Measurements from ENCODE around the gene EBNA1BP2. TPM values are rescaled to one million over a fixed set of nuclear protein-coding genes. Genes with fewer than 3 reads are reported as not detected.
"Not testable (repeated sequence)": the region's sequence is repeated elsewhere in the genome, so short reads cannot be mapped to it uniquely, and the experiment has no call there.

Gene EBNA1BP2
- total and polyA plus RNA-seq, 2 donors (not counting 3 experiments of a cell fraction or from before 2014, with no cell fraction given) = 47.8 to 104 TPM

- Histone ChIP-seq H3K79me2 (ENCODE audit: control insufficient read depth, insufficient read depth, low read length) (no peaks in the 10 kb centered on the region), H3K27ac (ENCODE audit: insufficient read depth, low read depth, low read length) (no peak overlapping the region), H3K9me3 (replicated peaks; ENCODE audit: control insufficient read depth, insufficient read depth, low read length) (no peaks in the 10 kb centered on the region), H3K36me3 (ENCODE audit: control insufficient read depth in 2 of 2, extremely low read depth in 1 of 2, insufficient read depth in 2 of 2, low read length in 2 of 2) (no peaks in the 10 kb centered on the region), H4K20me1 (replicated peaks; ENCODE audit: control insufficient read depth, extremely low read depth, insufficient read depth, low read length) (no peaks in the 10 kb centered on the region), H3K9ac (replicated peaks; ENCODE audit: extremely low read depth, insufficient read depth, low read length) (no peak overlapping the region), H3K27me3 (ENCODE audit: control insufficient read depth in 2 of 2, insufficient read depth in 2 of 2, low read length in 2 of 2) (no peaks in the 10 kb centered on the region), H3K9me1 (replicated peaks; ENCODE audit: control insufficient read depth, extremely low read depth, insufficient read depth, low read length) (no peaks in the 10 kb centered on the region), H3K4me2 (ENCODE audit: insufficient read depth, low read length) (no peak overlapping the region), H3K4me1 (ENCODE audit: control insufficient read depth, extremely low read depth, insufficient read depth, low read length) (peaks cover 4% of the 10 kb centered on the region), H2AFZ (ENCODE audit: low read depth, low read length) (no peak overlapping the region), H3K4me3 (replicated peaks in 1 of 3; ENCODE audit: insufficient read depth in 1 of 3, low read depth in 1 of 3, low read length in 3 of 3) (no peak overlapping the region)
- no TSS peak for BruUV-seq (replicated peaks)
- no peak for DNase-seq (ENCODE audit: low read depth, low spot score)
- FAIRE-seq = peak; percentile 4
- ChIA-PET POLR2A (no interaction called here), CTCF (interaction anchor here (1.0 to 3.1 kb wide), 3 partner anchors 12 to 200 kb away, joined by 4 to 17 read pairs (median 4); no protein-coding TSS in a partner anchor)
- dilution Hi-C loops (cut with MboI; ENCODE audit: extremely low pct_ligation_motif_present, low sequenced_read_pairs) (no loop called here), intact Hi-C loops (cut with micrococcal nuclease) (no loop called here)
- TF ChIP-seq EZH2 (IDR thresholded peaks at IDR 0.05; ENCODE audit: borderline replicate concordance, low read depth, low read length, severe bottlenecking) = no peak
- TF ChIP-seq MAX (IDR thresholded peaks at IDR 0.05; ENCODE audit: insufficient read depth, insufficient read length) = no peak
- no peak for TF ChIP-seq POLR2AphosphoS5 (IDR thresholded peaks at IDR 0.05; ENCODE audit: insufficient read depth, low read depth, low read length)
- TF ChIP-seq CTCF (IDR thresholded peaks at IDR 0.05; ENCODE audit: extremely low read depth in 1 of 2, insufficient read depth in 1 of 2, low read depth in 1 of 2, low read length in 2 of 2) = no peak
- no peak for TF ChIP-seq FOS (IDR thresholded peaks at IDR 0.05; ENCODE audit: borderline replicate concordance, insufficient read depth, low read length)
- no peak for TF ChIP-seq POLR2A (IDR thresholded peaks at IDR 0.05; ENCODE audit: low read depth, low read length)
- no peak for TF ChIP-seq GATA2 (IDR thresholded peaks at IDR 0.05; ENCODE audit: insufficient read depth, insufficient read length, low read depth, low read length)
- no peak for TF ChIP-seq MYC (IDR thresholded peaks at IDR 0.05; ENCODE audit: low read depth, low read length)
- no peak for TF ChIP-seq JUN (IDR thresholded peaks at IDR 0.05; ENCODE audit: borderline replicate concordance, insufficient read depth, insufficient read length, low read depth)
Measured at GRCh38 chr1:43214501-43215444, 42.7 kb upstream of the EBNA1BP2 start.

GRCh38 chr1:43208277-43208676 lies 36.2 kb upstream of the EBNA1BP2 start:
- intact Hi-C loops (cut with micrococcal nuclease); H3K79me2 ChIP-seq (ENCODE audit: control insufficient read depth, insufficient read depth, low read length); BruUV-seq (replicated peaks); H3K9ac ChIP-seq (replicated peaks; ENCODE audit: extremely low read depth, insufficient read depth, low read length); H2AFZ ChIP-seq (ENCODE audit: low read depth, low read length); H3K36me3 ChIP-seq (ENCODE audit: control insufficient read depth in 2 of 2, extremely low read depth in 1 of 2, insufficient read depth in 2 of 2, low read length in 2 of 2); H3K9me3 ChIP-seq (replicated peaks; ENCODE audit: control insufficient read depth, insufficient read depth, low read length); H3K27ac ChIP-seq (ENCODE audit: insufficient read depth, low read depth, low read length); H3K4me2 ChIP-seq (ENCODE audit: insufficient read depth, low read length); H3K4me3 ChIP-seq (replicated peaks in 1 of 3; ENCODE audit: insufficient read depth in 1 of 3, low read depth in 1 of 3, low read length in 3 of 3); FAIRE-seq; H3K27me3 ChIP-seq (ENCODE audit: control insufficient read depth in 2 of 2, insufficient read depth in 2 of 2, low read length in 2 of 2); DNase-seq (ENCODE audit: low read depth, low spot score); dilution Hi-C loops (cut with MboI; ENCODE audit: extremely low pct_ligation_motif_present, low sequenced_read_pairs); H3K9me1 ChIP-seq (replicated peaks; ENCODE audit: control insufficient read depth, extremely low read depth, insufficient read depth, low read length); H4K20me1 ChIP-seq (replicated peaks; ENCODE audit: control insufficient read depth, extremely low read depth, insufficient read depth, low read length): not testable (repeated sequence)
- CTCF ChIA-PET = interaction anchor here (1.1 to 4.7 kb wide), 3 partner anchors 8 to 135 kb away, joined by 3 to 42 read pairs (median 15); no protein-coding TSS in a partner anchor
- peaks cover 27% of the 10 kb centered on the region for H3K4me1 ChIP-seq (ENCODE audit: control insufficient read depth, extremely low read depth, insufficient read depth, low read length)
- POLR2A ChIA-PET = interaction anchor here (0.9 to 3.2 kb wide), 3 partner anchors 19 to 441 kb away, joined by 3 to 23 read pairs (median 4); partner anchors contain the start of genes C1orf50, CFAP57, EBNA1BP2 and P3H1
